Mesodermal cell (in vitro differentiated cells): ENCODE results near the gene PROK2.

Experiments used
- H3K27ac ChIP-seq: 2 replicates; pipeline ENCODE4 v1.7.0; 2013; ENCODE audit warnings: mild to moderate bottlenecking, low read depth, low read length, moderate library complexity; ENCODE audit not compliant: severe bottlenecking
- H3K36me3 ChIP-seq: 2 replicates; pipeline ENCODE4 v1.7.1; 2013; ENCODE audit warnings: mild to moderate bottlenecking, low read length, moderate library complexity; ENCODE audit not compliant: control insufficient read depth, insufficient read depth
- H3K4me1 ChIP-seq: one replicate; pipeline ENCODE4 v1.7.1; 2013; ENCODE audit warnings: mild to moderate bottlenecking, low read length; ENCODE audit not compliant: insufficient read depth, control insufficient read depth, poor library complexity, severe bottlenecking
- H3K4me3 ChIP-seq: 2 replicates; pipeline ENCODE4 v1.7.0; 2013; ENCODE audit warnings: low read length, control low read depth, mild to moderate bottlenecking; ENCODE audit not compliant: insufficient read depth, poor library complexity, severe bottlenecking; ENCODE audit errors: extremely low read depth
- H3K9me3 ChIP-seq: 2 replicates; pipeline ENCODE4 v1.7.1; 2013; ENCODE audit warnings: mild to moderate bottlenecking, low read length, moderate library complexity; ENCODE audit not compliant: control insufficient read depth
- WGBS, 2 experiments: methylation state at CpG; one replicate each; pipeline ENCODE4 v1.1.5; 2013; ENCODE audit warnings: missing lambda C conversion rate in 2 of 2; ENCODE audit not compliant: insufficient coverage in 2 of 2; 5-methylcytosine and 5-hydroxymethylcytosine counted together

The PROK2 gene

DNA sequence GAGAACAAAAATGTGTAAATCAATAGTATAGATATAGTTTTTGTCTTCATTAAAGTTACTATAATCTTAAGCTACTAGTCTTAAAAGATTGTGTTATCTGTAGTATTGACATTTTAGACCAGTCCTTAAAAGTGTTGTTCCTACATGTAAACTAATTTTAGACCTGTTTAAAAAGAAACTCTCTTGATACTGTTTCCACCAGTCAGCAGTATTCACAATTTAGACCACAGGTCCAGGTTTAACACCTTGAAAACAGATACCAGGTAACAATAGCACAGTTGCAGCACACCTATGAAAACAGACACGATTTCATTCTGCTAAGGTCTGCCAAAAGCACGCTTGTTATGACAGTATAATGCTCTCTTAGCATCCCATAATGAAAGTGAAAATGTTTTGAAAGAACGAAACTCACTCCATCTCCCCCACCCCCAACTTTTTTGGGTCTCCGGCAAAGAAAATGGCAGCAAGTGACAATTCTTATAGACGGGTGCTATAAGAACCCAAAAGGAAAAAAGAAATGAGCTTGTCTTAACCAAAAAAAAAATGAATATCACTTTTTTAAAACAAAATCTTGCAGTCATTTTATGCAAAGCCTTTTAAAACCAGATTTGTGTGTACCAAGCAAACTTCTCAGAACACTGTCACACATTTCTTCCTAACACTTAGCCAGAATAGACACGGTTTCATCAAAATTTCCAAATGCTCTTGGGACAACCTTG, 61.3 kb downstream of the PROK2 start:
- H3K4me1 ChIP-seq: no peaks in the 10 kb centered on the region
- H3K9me3 ChIP-seq: no peaks in the 10 kb centered on the region
- H3K36me3 ChIP-seq: no peaks in the 10 kb centered on the region
- no peak overlapping the region for H3K4me3 ChIP-seq
- 70 to 85% methylated on average over 1 to 5 of the region's 6 CpGs for WGBS, 2 experiments
- H3K27ac ChIP-seq: no peak overlapping the region

DNA sequence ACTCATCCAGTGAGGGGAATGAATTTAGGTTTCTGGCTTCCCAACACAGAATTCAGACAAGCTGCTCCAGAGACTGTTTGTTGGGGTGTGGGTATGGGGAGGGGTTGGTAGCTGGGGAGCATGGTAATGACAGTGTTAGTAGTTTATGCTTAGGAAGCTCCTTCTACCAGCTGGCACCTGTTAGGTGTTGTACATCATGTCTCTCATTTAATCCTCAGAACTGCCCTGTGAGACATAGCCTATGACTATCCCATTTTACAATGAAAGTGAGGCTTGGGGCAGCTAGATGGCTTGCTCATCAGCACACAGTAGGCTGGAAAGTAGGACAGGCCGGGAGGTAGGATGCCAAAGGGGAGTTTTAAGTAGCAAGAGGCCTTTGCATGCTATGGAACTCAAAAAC, 62.3 kb downstream of the PROK2 start:
- Histone ChIP-seq H3K4me1 (no peaks in the 10 kb centered on the region), H3K27ac (no peak overlapping the region), H3K9me3 (no peaks in the 10 kb centered on the region), H3K36me3 (no peaks in the 10 kb centered on the region), H3K4me3 (no peak overlapping the region)
- 89 to 100% methylated on average over 1 of the region's 1 CpG for WGBS, 2 experiments
